IPS DF 4.7 (cell line): ENCODE data around the gene ZBTB4.
"Not testable (repeated sequence)": the region's sequence is repeated elsewhere in the genome, so short reads cannot be mapped to it uniquely, and the experiment has no call there.

ENCODE experiments used
- DNase-seq: peaks from one replicate; pipeline ENCODE4 v3.0.0-alpha.2; 2013; ENCODE audit warnings: low spot score; ENCODE audit errors: extremely low read depth

Gene ZBTB4

DNA sequence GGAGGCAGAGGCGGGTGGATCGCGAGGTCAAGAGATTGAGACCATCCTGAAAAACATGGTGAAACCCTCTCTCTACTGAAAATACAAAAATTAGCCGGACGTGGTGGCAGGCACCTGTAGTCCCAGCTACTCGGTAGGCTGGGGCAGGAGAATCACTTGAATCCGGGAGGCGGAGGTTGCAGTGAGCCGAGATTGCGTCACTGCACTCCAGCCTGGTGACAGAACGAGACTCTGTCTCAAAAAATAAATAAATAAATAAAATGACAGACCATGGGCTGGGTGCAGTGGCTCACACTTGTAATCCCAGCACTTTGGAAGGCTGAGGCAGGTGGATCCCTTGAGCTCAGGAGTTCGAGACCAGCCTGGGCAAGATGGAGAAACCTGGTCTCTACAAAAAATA is 9.6 kb downstream of the ZBTB4 start:
- DNase-seq, result not testable (repeated sequence)

DNA sequence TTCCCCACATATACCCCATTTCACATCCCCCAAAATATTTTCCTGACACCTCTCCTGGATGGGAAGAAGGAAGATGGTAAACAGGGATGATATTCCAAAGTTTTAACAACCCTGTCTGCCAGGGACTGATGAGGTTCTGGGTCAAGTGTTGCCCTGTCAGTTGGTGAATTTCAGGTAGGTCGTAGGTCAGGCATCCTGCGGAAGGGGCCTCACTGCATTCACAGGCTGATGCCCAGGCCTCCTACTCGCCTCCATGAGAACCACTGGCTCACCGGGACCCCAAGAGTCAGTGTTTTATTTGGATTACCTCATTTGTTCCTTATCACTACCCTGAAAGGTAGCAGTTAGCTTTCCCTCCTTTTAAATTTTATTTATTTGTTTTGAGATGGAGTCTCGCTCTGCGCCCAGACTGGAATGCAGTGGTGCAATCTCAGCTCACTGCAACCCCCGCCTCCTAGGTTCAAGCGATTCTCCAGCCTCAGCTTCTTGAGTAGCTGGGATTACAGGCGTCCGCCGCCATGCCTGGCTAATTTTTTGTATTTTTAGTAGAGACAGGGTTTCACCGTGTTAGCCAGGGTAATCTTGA is 10.5 kb downstream of the ZBTB4 start:
- no peak for DNase-seq

DNA sequence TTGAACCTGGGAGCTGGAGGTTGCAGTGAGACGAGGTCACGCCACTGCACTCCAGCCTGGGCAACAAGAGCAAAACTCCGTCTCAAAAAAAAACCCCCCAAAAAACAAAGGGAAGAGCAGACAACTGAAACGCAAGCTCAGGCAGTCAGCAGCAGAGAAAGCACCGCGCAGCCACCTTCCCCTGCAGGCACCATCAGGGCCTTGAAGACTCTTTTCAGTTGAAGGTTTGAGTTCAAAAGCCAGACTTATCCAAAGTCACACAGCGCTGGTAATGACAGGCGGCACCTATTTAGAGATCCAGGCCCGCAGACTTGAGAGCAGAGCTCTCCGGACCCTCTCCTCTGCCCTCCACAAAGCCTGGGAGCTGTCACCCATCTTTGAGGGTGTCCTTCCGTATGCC is 11.1 kb downstream of the ZBTB4 start:
- DNase-seq, result no peak

DNA sequence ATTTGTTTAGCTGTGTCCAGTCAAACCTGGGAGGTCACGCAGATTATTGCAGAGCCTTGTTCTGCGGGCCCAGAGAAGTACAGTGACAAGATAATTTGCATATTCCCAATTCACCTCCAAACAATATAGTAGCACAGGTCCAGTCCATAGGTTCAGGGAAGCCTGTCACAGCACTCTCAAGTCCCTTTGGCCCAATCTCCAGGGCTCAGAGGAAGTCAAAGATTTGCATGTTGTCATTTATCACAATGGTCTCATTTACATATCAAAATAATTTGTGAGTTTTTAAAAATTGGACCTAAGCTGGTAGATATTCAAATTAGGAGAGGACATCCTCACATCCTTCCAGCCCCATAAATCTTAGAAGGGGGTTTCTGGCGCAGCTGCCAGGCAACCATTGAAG is 11.9 kb downstream of the ZBTB4 start:
- DNase-seq, result no peak

DNA sequence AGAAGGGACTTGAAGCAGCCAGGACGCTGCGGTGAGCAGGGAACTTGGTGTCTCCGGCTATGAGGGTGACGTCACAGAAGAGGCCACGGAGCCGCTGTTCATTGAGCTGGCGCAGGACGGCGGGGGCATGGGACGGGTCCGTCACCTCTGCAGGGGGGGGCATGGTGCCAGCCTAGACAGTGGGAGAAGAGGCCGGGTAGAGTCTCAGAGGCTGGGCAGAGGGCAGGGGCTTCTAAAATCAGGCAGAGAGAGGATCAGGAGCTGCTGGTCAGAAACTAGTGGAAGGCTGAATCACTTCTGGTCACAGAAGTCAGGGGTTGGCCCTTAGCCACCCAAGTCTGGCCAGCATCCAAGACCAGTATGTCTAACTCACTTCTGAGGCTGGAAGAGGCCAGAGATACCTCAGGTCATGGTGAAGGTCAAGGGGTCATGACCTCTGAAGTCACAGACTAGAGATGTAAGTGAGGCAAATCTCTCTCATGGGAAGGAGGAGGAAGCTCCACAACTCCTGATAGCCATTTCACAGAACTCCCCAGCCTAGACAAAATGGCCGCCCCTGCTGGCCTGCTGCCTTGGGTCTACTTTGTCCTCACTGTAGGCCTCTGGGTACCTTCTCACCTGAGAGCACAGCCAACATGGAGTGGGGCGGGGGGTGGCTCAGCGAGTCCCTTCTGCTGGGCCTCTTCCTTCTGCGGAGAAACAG is 12.6 kb downstream of the ZBTB4 start:
- DNase-seq, result no peak

DNA sequence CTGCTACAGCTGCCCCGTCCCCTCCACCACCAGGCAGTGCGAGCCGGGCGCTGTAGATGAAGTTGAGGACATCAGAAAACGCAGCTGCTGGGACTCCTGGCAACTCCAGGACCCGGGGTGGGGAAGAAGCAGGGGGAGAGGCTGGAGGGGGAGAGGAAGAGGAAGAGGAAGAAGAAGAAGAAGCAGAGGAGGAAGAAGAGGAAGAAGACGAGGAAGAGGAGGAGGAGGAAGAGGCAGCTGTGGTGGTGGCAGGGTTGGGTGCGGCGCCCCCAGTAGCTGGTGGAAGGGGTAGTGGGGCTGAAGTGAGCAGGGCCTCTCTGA is 13.2 kb downstream of the ZBTB4 start:
- no peak for DNase-seq

DNA sequence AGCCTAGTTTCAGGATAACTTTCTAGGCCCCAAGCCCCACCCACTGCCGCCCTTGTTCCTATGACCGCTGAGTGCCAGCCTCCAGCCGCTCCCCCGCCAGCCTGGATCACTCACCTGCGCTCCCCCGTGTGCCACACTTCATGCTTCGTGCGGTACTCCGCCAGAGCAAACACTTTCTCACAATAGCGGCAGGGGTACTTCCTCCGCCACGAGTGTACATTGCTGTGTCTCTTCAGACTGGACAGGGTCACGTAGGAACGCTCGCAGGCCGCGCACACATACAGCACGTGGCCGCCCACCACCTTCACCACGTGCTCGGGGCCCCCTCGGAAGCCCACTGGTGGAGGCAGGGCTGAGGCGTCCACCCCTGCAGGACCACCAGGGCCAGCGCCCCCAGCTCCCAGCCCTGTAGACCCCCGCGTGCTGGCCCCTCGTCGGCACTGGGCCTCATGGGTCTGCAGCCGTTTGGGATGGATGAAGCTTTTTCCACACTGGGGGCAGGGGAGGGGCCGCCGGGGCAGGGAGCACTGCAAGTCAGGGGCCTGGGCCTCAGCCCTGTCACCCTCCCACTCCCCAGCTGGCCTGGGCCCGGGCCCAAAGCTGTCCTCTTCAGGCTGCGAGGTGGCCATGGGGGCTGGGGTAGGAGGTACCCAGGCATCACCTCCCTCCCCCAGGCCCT is 13.7 kb downstream of the ZBTB4 start:
- DNase-seq, result no peak

DNA sequence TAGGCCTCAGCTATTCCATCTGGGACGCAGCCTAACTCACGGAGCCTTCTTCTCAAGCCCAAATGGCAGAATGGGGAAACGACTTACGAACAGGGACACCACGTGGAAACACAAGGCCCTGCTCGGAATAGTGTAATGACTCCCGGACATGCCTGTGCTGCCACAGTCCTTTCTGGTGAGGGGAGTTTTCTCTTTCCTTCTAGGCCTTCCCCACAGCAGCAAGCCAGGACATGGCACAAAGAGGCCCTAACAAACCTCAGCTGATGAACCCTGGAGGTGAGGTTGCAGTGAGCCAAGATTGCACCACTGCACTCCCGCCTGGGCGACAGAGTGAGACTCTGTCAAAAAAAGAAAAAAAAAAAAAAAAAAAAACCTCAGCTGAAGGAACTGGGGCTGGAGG is 15.3 kb downstream of the ZBTB4 start:
- no peak for DNase-seq

DNA sequence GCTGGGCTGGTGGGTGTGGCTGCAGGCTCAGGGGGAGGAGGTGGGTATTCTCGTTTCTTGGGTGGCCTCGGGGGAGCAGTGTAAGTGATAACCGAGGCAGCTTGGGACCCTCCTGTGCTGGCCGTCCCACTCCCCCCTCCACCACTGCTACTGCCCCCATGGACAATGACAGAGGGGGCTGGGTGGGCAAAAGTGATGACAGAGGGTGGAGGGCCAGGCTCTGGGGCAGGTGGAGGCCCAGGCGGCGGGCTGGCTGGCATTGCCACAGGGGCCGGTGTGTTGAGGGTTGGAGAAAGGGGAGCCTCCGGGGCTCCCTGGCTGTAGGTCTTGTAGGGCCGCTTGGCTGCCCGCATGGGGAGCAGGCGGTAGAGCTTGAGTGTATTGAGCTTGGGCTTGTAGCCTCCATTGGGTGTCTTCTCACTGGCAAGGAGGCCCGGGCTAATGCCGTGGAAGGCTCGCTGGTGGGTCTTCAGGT is 16.0 kb downstream of the ZBTB4 start:
- no peak for DNase-seq

DNA sequence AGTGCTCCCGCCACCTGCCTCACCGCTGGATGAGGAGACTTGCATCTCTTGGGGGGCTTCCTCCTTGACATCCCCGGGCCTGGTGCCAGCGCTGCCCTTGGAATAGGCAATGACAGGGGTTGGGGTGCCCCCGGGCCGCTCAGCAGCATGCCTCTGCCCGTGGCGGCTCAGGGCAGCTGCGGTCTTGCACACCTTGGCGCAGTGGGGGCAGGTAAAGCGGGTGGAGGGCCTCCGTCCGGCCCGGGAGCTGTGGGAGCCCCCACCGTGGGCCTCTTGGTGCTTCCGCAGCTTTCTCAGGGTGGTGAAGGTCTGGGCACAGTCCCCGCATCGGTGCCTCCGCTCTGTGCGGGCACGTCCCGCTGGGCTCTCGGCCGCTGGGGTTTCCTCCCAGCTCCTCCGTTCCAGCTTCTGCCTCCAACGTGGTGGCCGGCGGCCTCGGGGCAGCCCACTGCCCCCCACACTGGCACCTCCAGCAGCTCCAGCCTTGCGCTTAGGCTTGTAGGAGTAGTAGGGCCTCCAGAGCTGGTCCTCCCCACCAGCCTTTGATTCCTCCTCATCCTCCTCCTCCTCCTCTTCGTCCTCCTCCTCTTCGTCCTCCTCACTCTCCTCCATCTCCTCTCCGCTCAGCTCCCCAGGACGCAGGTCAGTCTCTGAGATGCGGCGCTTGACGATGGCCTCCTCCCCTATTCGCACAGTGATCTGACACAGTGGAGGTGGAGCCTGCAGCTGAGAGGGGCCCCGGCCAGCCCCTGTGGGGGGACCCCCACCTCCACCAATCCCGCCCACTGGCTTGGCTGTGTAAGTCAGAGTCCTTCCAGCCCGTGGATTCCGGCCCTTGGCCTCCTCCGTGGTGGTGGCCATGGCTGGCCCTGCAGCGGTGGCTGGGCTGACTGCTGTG is 16.7 kb downstream of the ZBTB4 start:
- DNase-seq, result no peak

DNA sequence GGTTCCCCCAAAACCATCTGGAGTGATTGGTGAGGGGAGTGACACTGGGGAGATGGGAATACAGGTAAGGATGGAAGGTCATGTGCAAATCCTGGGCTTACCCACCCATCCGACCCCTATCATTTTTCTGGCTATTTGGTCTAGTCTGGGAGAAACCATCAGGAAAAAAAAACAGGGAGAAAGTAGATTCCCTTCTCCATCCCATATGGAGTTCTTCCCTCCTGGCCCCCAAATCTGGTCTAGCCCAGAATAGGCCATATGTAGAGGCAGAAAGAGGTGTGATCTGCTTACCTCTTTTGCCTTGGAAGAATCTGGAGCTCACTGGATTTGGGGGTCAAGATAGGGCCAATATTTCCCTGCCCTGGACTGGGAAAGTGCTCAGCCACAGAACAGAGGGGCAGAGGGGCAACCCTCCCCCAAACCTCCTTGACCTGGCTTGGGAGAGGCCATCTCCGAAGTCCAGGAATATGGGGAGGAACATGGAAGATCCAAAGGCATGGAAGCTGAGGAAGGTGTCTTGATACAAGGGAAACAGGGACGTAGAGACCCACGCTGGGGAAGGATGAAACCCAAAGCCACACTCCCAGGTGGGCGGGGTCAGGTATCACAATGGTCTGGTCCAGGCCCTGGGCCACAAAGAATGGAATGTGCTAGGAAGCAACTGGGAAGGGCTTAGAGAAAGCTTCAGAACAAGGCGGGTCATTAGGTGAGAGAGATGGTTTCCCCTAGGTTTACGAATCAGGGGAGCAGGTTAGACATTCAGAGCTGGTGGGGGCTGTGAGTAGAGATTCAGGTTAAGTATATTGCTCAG is 18.4 kb downstream of the ZBTB4 start:
- DNase-seq, result no peak

DNA sequence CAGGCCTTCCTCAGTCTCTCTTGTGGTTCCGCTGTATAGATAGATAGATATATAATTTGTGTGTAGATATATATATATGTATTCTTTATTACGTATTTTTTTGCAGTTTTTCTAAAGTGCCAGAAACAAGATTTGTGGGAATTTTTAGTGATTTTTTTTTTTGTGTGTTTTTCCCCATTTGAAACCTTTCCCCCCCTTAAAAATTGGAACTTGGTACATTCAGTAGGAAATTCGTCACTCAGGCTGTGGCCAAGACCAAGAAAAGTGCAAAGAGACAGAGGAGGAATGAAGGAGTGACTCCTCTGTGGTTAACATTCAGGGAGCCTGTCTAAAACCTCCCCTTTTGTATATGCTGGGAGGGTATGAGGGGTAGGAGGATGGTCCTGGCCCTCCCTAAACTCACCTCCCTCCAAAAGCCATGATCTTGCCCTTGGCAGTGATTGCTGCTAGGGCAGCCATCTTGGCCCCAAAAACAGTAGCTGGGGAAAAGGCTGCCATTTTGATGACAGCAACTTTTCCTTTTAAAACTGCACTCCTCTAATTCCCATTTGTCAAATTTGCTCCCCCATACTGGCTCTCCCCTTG is 19.4 kb downstream of the ZBTB4 start:
- DNase-seq, result no peak

DNA sequence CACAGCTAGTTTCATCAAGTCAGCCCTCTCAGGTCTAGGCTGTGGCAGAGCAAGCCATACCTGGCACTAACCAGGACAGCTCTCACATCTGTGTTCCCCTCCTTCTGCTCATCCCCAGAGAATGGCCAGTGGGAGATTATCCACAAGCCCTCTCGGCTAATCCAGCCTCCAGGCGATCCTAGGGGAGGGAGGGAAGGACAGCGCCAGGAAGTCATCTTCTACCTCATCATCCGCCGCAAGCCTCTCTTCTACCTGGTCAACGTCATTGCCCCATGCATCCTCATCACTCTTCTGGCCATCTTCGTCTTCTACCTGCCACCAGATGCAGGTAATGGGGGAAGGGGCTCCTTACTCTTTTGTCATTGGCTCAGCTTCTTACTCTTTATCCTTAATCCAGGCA is 31.0 kb downstream of the ZBTB4 start:
- no peak for DNase-seq

DNA sequence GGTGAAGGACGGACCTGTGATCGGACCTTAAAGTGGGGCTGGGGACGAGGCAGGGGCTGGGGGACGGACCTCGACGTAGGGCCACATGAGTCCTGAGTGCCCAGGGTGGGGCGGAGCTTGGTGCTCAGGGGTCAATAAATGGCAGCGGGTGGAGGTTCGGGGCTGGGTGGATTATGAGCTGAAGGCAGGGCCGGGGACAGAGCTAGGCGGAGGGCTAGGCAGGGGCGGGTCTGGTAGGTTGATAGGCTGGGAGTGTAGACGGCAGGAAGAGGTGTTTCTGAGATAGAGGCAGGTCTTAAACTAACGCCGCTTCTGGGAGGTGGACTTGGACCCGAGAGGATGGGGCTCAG is 33.8 kb downstream of the ZBTB4 start:
- peak; percentile 64 for DNase-seq

DNA sequence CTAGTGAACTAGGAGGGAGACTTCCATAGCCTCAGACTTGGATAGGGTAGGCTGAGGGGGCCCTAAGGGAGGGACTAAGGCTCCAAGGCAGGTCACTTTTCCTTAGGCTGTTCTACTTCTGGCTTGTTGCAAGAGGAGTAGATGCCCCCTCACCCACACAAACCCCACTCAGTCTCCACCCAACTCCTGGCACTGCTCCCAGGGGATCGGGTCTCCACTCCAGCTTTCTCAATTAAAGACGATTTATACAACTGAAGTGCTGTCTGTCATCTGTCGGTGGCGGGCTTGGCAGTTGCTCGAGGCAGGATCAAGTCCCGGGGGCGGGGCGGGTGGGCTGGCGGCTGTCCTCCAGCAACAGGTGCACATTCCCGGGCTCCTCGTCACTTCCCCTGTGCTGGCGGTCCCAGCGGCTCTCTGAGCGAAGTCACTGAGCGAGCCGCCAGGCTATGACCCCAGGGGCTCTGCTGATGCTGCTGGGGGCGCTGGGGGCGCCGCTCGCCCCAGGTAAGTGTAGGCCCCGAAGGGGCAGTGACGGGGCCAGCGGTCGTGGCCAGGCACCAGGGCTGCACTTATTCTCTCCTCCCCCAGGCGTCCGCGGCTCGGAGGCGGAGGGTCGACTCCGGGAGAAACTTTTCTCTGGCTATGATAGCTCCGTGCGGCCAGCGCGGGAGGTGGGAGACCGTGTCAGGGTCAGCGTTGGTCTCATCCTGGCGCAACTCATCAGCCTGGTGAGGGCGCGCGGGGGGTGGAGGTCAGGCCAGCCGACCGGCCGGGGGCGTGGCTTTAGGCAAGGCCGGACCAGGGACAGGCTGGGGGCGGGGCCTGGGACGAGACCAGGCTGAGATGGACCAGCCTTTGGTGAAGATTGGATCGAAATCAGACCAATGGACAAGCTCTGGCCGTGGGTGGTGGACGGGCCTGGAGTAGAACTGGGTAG is 34.5 kb downstream of the ZBTB4 start, which contains the start of gene CHRNB1:
TSS of gene CHRNB1 (plus strand) at position 380 of the 937 bp plus-strand sequence. CDS start at position 447, 67 bp downstream.
- no peak for DNase-seq

DNA sequence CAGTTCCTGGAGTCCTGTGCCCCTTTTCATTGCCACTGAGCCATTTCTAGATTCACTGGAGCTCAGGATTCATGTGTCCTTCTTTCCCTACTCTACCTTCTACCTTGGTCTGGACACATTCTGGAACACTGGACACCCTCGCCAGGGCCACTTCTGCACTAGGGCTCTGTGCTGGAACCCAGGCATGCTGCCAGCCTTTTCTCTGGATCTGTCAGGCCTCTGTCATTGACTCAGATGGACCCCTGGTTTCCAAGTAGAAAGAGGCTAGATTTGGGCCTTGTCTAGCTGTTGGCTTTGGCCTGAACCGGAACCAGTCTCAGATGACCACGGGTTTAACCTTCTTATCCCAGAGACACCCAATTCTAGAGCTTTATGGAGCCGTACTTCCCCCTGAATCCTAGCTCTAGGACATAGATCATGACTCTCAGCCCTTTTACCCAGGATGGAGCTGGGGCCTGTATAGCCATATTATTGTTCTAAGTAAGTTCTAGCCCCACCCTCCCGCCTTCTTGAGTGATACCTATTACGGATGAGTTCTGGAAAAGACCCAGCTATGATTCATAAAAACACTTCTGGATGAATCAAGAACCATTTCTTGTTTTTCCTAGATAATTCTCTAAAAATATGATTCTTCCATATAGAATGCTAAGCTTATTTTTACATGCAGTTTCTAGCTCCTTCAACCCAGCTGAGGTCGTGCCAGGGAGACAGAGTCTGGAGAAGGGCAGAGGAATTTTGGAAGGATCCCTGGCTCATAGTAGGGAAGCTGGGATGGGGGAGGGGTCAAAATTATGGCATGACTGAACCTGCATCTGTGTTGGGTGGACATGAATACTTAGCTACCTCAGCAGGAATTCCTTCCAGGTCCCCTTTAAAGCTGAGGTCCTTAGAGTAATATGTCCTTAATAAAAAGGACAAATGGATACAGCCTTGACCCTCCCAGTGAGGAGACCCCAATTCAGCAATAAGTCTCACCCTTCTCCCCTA is 35.6 kb downstream of the ZBTB4 start:
- DNase-seq, result no peak

DNA sequence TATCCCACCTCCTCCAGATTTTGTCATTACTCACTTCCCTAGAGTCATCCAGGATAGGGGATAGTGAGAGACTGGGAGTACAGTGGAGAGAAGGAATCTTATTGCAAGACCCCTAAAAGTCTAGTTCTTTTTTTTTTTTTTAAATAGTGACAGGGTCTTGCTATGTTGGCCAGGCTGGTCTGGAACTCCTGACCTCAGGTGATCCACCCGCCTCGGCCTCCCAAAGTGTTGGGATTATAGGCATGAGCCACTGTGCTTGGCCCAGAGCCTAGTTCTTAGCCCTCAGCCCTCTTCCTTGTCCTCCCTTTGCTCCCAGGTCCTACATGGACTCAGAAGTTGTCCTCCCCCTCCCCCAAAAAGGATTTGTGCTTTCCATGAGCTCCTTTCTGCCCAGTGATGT is 37.3 kb downstream of the ZBTB4 start:
- DNase-seq, result no peak

DNA sequence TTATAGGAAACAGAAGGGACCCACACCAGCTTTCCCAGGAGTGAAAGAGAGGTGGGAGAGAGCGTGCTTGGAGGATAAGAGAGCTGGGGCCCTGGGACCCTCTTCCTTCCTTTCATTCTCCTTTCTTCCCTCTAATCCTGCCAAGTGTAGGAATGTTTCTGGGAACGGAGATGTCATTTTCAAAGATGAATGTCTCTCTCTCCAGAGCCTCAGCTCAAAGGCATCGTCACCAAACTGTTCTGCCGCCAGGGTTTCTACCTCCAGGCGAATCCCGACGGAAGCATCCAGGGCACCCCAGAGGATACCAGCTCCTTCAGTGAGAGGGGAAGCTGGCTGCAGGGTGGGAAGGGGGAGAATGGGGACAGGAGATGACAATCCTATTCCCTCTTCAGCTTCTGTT is 38.2 kb downstream of the ZBTB4 start:
- DNase-seq, result no peak
